Retinal pigment epithelial cell (primary cell): ENCODE results near the gene GPRC5A.

Source experiments
- DNase-seq: peaks from one replicate; pipeline ENCODE4 v3.0.0-alpha.2; 2010; ENCODE audit warnings: low read depth
- H3K4me3 ChIP-seq: 2 replicates; pipeline ENCODE4 v1.5.1; 2011; ENCODE audit warnings: mild to moderate bottlenecking, low read length, control low read depth, moderate library complexity
- TF ChIP-seq, protein P1 (sequence below): conservative IDR thresholded peaks from 2 replicates; pipeline ENCODE4 v1.5.1; 2011; ENCODE audit warnings: low read depth, low read length, control low read depth, inconsistent platforms

The GPRC5A gene

DNA sequence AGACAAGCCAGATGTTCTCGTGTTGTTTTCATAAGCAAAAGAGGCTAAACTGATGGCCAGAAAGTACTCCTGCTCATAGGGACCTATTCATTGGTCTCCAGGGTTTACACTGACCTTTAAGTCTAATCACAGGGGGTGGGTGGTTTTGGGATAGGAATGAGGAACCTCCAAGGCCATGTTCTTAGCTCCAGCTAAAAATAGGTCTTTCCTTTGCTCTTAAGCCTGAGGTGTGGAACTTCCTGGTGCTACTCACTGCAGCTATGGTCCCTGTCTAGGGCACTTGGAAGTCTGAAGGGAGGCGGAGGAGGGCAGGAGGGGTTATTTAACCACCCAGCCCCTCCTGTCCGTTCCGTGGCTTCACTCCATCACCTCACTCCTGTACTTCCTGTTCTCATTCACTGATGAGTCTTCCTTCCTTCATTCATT lies 18.6 kb downstream of the GPRC5A start:
- TF ChIP-seq, protein P1, sequence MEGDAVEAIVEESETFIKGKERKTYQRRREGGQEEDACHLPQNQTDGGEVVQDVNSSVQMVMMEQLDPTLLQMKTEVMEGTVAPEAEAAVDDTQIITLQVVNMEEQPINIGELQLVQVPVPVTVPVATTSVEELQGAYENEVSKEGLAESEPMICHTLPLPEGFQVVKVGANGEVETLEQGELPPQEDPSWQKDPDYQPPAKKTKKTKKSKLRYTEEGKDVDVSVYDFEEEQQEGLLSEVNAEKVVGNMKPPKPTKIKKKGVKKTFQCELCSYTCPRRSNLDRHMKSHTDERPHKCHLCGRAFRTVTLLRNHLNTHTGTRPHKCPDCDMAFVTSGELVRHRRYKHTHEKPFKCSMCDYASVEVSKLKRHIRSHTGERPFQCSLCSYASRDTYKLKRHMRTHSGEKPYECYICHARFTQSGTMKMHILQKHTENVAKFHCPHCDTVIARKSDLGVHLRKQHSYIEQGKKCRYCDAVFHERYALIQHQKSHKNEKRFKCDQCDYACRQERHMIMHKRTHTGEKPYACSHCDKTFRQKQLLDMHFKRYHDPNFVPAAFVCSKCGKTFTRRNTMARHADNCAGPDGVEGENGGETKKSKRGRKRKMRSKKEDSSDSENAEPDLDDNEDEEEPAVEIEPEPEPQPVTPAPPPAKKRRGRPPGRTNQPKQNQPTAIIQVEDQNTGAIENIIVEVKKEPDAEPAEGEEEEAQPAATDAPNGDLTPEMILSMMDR = no peak
- no peak for DNase-seq
- no peak overlapping the region for H3K4me3 ChIP-seq

DNA sequence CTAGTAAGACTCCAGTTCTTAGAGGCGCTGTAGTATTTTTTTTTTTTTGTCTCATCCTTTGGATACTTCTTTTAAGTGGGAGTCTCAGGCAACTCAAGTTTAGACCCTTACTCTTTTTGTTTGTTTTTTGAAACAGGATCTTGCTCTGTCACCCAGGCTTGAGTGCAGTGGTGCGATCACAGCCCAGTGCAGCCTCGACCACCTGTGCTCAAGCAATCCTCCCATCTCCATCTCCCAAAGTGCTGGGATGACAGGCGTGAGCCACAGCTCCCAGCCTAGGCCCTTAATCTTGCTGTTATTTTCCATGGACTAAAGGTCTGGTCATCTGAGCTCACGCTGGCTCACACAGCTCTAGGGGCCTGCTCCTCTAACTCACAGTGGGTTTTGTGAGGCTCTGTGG lies 21.3 kb downstream of the GPRC5A start:
- H3K4me3 ChIP-seq = no peak overlapping the region
- TF ChIP-seq, protein P1 = no peak
- DNase-seq = no peak

DNA sequence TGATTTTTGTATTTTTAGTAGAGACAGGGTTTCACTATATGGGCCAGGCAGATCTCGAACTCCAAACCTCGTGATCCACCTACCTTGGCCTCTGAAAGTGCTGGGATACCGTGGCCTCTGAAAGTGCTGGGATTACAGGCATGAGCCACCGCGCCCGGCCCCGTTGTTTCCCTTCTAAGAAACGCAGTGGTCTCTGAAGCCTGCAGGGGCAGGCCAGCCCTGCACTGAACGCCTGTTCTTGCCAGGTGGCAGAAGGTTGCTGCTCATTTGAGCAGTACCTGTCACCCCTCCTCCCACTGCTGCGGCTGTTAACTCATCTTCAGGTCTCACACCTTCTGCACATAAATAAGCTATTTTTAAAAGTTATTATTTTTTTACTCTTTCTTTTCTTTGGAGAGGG lies 24.3 kb downstream of the GPRC5A start:
- H3K4me3 ChIP-seq = no peak overlapping the region
- TF ChIP-seq, protein P1 = no peak
- no peak for DNase-seq

DNA sequence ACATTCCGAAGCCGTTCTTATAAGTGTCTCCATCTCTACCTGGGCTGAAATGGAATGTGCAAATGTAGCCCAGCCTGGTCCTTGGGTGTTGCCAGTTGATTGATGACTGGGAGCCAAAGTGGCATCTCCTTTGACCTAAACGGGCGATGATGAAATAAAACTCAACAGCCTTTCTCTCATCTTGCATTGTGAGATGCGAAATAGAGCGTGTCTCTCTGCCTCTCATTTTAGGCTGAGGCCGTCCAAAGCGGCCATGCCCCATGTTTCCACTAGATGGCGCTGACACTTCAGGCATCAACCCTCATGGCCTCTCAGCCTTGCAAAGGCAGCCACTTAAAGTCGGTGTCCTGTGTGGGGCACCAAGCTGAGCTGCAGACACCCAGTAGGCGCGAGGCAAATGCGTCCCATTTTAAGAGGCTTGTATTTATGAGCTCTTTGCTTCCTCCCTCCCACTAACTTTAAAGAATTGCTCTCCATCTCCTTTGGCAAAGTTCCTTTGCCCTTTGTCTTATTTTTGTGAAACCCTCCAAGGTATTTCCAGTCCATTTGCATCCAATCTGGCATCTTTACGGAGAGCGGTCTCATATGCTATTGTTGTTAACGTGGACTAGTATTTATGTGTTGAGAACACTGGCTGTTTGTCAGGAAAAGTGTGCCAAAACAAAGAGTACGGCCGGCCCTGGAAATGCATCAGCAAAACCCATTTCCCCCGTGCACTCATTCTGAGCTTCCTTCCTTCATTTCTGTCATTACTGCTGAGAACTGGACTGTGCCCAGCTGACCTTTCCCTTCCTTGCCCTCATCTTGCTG lies 25.0 kb downstream of the GPRC5A start:
- DNase-seq = no peak
- TF ChIP-seq, protein P1 = peak; percentile 97
- no peak overlapping the region for H3K4me3 ChIP-seq

DNA sequence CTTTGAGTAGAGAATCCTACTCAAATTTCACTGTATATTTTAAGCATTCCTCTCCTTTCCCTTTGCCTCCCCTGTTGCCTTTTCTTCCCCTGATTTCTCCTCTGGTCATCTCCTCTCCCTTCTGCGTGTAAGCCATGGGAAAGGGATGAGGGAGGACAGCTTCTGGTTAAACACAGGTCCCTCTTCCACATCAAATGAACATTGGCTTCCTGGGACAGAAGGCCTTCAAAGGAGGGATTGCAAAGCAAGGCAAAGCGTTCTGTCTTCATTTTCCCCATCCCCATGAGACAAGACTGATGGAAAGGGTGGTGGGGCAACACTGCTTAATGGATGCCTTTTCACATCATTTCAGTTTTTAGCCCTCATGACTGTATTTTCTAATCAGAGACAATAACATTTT lies 26.2 kb downstream of the GPRC5A start:
- TF ChIP-seq, protein P1 = no peak
- no peak for DNase-seq
- no peak overlapping the region for H3K4me3 ChIP-seq

DNA sequence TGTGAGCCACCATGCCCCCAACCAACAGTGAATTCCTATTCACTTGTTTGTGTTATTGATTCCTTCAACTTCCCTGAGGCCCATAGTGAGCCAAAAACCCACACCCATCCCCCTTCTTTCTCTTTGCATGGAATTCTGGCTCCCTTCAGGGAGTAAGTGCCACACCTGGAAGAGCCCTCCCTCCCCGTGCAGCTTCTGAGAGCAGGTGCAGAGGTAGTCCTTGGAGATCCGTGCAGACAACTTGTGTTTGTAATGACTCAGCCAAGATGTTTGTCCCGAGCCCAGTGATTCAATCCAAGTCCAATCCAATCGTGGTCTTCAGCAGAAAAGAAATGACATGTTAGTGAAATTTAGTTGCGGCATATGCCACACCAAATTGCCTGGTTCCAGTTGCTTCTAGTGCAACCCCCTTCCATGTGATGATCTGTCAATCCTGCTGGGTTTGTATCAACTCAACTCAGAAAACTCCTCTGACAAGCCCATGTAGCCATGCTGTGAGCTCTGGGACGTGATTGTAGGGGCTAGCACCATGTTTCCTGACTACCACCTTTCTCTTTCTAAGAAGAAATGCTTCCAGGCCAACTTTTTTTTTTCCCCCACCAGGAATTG lies 27.5 kb downstream of the GPRC5A start:
- H3K4me3 ChIP-seq = no peak overlapping the region
- TF ChIP-seq, protein P1 = no peak
- no peak for DNase-seq
